ENCODE data around the gene CALU. TPM values are rescaled to one million over a fixed set of nuclear protein-coding genes. Genes with fewer than 3 reads are reported as not detected.

The CALU gene
- total and polyA plus RNA-seq, 10 of the 15 experiments (the other 5 are each of a cell fraction or from before 2014, with no cell fraction given): 31.2 to 75.6 (median 42.1) TPM

DNA sequence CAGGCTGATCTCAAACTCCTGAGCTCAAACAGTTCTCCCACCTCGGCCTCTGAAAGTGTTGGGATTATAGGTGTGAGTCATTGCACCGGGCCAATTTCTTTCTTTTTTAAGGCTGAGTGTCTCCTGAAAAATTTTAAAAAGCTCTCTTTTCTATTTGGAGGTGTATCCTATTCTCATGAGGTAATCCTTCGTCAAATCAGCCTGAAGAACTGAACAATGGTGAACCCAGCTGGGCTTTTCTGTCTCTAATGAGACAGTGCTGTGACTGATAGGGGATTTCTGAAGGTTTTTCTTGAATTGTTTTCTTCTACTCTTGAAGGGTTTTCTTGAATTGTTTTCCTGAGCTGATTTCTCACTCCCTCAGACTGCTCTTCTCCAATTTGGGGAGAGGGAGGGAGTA lies 30.9 kb upstream of the CALU start:
- 79% methylated on average over 3 of the region's 3 CpGs for WGBS (ENCODE audit: insufficient coverage, insufficient replicate concordance, low lambda C conversion rate, missing lambda C conversion rate)
- H4K20me1 ChIP-seq (ENCODE audit: control insufficient read depth, insufficient read depth): no peaks in the 10 kb centered on the region
- no peaks in the 10 kb centered on the region for H3K36me3 ChIP-seq (ENCODE audit: control insufficient read depth in 2 of 2, insufficient read depth in 2 of 2, low read length in 1 of 2)
- no peak overlapping the region for H2AFZ ChIP-seq (ENCODE audit: control insufficient read depth, low read depth, low read length)
- no peak overlapping the region for H3K27ac ChIP-seq (ENCODE audit: control insufficient read depth, insufficient read depth)
- no peak for DNase-seq (ENCODE audit: low read depth, low spot score)
- SMC1A ChIA-PET (ENCODE audit: uncharacterized antibody, unreplicated experiment): interaction anchor here (0.6 to 2.3 kb wide), 6 partner anchors 21 to 1302 kb away, joined by 3 to 9 read pairs (median 3); no protein-coding TSS in a partner anchor
- FAIRE-seq: no peak
- CTCF ChIA-PET: interaction anchor here (0.6 to 1.5 kb wide), 4 partner anchors 16 to 1505 kb away, joined by 4 to 5 read pairs (median 4); partner anchors contain the start of gene GARIN1A
- POLR2A ChIA-PET: interaction anchor here (0.7 to 1.6 kb wide), 5 partner anchors 8 to 35 kb away, joined by 3 to 5 read pairs (median 3); no protein-coding TSS in a partner anchor
- in situ Hi-C loops (cut with MboI): no loop called here
- H3K79me2 ChIP-seq (ENCODE audit: control insufficient read depth, insufficient read depth, low read length): no peaks in the 10 kb centered on the region
- intact Hi-C loops (cut with micrococcal nuclease; ENCODE audit: unreplicated experiment): no loop called here
- no peak overlapping the region for H3K4me2 ChIP-seq (ENCODE audit: control insufficient read depth, insufficient read depth)
- H3K4me3 ChIP-seq: no peak overlapping the region
- no TSS peak for BruUV-seq (replicated peaks)
- H3K9ac ChIP-seq (ENCODE audit: control insufficient read depth, insufficient read depth, low read length): no peak overlapping the region
- no peaks in the 10 kb centered on the region for H3K9me3 ChIP-seq (replicated peaks; ENCODE audit: control insufficient read depth, insufficient read depth, low read length)
- RAD21 ChIA-PET (ENCODE audit: unreplicated experiment): interaction anchor here (1.1 to 1.6 kb wide), 3 partner anchors 26 to 33 kb away, joined by 3 to 7 read pairs (median 5); no protein-coding TSS in a partner anchor
- no peaks in the 10 kb centered on the region for H3K4me1 ChIP-seq (ENCODE audit: control insufficient read depth, insufficient read depth, low read length)
- H3K27me3 ChIP-seq (replicated peaks in 1 of 2; ENCODE audit: control insufficient read depth in 2 of 2, insufficient read depth in 2 of 2, low read length in 1 of 2): no peaks in the 10 kb centered on the region
- ATAC-seq: peak; percentile 51
- TF ChIP-seq MEF2A (IDR thresholded peaks at IDR 0.05; ENCODE audit: insufficient read depth, low read depth, low read length) (no peak), SREBF1 (IDR thresholded peaks at IDR 0.05; ENCODE audit: low read length) (no peak), RUNX3 (IDR thresholded peaks at IDR 0.05; ENCODE audit: low read length) (no peak), RAD51 (IDR thresholded peaks at IDR 0.05) (no peak), RB1 (IDR thresholded peaks at IDR 0.05; ENCODE audit: borderline replicate concordance) (no peak), NFXL1 (IDR thresholded peaks at IDR 0.05; ENCODE audit: borderline replicate concordance) (no peak), IKZF2 (IDR thresholded peaks at IDR 0.05) (no peak), PBX3 (IDR thresholded peaks at IDR 0.05; ENCODE audit: insufficient replicate concordance, low read depth, low read length) (no peak), CEBPZ (IDR thresholded peaks at IDR 0.05; ENCODE audit: low read depth, low read length) (no peak), BRCA1 (IDR thresholded peaks at IDR 0.05; ENCODE audit: low read depth, low read length) (no peak), KLF5 (IDR thresholded peaks at IDR 0.05; ENCODE audit: partially characterized antibody) (no peak), TCF12 (IDR thresholded peaks at IDR 0.05; ENCODE audit: low read depth, low read length) (no peak), FOS (IDR thresholded peaks at IDR 0.05; ENCODE audit: borderline replicate concordance, extremely low read depth, insufficient read length) (no peak), MYB (IDR thresholded peaks at IDR 0.05; ENCODE audit: borderline replicate concordance, low read depth, low read length) (no peak), BACH1 (IDR thresholded peaks at IDR 0.05; ENCODE audit: borderline replicate concordance) (no peak)
- TF ChIP-seq, protein P1, sequence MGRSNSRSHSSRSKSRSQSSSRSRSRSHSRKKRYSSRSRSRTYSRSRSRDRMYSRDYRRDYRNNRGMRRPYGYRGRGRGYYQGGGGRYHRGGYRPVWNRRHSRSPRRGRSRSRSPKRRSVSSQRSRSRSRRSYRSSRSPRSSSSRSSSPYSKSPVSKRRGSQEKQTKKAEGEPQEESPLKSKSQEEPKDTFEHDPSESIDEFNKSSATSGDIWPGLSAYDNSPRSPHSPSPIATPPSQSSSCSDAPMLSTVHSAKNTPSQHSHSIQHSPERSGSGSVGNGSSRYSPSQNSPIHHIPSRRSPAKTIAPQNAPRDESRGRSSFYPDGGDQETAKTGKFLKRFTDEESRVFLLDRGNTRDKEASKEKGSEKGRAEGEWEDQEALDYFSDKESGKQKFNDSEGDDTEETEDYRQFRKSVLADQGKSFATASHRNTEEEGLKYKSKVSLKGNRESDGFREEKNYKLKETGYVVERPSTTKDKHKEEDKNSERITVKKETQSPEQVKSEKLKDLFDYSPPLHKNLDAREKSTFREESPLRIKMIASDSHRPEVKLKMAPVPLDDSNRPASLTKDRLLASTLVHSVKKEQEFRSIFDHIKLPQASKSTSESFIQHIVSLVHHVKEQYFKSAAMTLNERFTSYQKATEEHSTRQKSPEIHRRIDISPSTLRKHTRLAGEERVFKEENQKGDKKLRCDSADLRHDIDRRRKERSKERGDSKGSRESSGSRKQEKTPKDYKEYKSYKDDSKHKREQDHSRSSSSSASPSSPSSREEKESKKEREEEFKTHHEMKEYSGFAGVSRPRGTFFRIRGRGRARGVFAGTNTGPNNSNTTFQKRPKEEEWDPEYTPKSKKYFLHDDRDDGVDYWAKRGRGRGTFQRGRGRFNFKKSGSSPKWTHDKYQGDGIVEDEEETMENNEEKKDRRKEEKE (IDR thresholded peaks at IDR 0.05): no peak
- TF ChIP-seq, protein P2, sequence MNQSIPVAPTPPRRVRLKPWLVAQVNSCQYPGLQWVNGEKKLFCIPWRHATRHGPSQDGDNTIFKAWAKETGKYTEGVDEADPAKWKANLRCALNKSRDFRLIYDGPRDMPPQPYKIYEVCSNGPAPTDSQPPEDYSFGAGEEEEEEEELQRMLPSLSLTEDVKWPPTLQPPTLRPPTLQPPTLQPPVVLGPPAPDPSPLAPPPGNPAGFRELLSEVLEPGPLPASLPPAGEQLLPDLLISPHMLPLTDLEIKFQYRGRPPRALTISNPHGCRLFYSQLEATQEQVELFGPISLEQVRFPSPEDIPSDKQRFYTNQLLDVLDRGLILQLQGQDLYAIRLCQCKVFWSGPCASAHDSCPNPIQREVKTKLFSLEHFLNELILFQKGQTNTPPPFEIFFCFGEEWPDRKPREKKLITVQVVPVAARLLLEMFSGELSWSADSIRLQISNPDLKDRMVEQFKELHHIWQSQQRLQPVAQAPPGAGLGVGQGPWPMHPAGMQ (IDR thresholded peaks at IDR 0.05; ENCODE audit: borderline replicate concordance): no peak
